ENCODE measurements around the gene ANKRD16.

DNA sequence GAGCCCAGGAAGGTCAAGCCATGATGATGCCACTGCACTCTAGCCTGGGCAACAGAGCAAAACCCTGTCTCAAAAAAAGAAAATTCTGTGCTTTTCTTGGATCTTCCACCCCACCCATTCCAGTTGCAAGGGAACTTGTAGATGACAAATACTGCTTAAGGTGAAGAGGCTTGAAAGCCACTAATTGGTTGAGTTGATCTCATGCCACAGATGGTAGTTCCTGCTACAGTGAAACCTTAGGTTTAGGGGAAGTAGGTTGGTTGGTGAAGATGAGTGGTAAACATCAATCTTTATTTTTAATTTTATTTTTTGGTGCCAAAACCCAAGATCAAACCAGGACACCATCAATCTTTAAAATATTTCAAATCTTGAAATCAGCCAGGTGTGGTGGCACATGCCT, 73.5 kb downstream of the ANKRD16 start:
- TF ChIP-seq, protein P1, sequence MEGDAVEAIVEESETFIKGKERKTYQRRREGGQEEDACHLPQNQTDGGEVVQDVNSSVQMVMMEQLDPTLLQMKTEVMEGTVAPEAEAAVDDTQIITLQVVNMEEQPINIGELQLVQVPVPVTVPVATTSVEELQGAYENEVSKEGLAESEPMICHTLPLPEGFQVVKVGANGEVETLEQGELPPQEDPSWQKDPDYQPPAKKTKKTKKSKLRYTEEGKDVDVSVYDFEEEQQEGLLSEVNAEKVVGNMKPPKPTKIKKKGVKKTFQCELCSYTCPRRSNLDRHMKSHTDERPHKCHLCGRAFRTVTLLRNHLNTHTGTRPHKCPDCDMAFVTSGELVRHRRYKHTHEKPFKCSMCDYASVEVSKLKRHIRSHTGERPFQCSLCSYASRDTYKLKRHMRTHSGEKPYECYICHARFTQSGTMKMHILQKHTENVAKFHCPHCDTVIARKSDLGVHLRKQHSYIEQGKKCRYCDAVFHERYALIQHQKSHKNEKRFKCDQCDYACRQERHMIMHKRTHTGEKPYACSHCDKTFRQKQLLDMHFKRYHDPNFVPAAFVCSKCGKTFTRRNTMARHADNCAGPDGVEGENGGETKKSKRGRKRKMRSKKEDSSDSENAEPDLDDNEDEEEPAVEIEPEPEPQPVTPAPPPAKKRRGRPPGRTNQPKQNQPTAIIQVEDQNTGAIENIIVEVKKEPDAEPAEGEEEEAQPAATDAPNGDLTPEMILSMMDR (IDR thresholded peaks at IDR 0.05), result no peak
- no peak for TF ChIP-seq POLR2A (IDR thresholded peaks at IDR 0.05)

Measured in stomach (tissue), 4 donors.